HepG2 (cell line): ENCODE measurements around the gene VARS1. TPM values are rescaled to one million over a fixed set of nuclear protein-coding genes. Genes with fewer than 3 reads are reported as not detected.

Source experiments
- AGO2 ChIP-seq: fragments of 200-400 bp; formaldehyde crosslinking; optimal IDR thresholded peaks from 2 replicates; pipeline ENCODE3; 2017; ENCODE audit warnings: mild to moderate bottlenecking, low read depth, low read length, moderate library complexity
- ATF7-NPFF ChIP-seq: sonication (generic); formaldehyde crosslinking; IDR thresholded peaks from 2 replicates; pipeline ENCODE4 v1.8.1; 2023; ENCODE audit warnings: mild to moderate bottlenecking, low read depth, missing genetic modification reagents, moderate library complexity
- CAMTA2 ChIP-seq: sonication (generic); formaldehyde crosslinking; IDR thresholded peaks from 2 replicates; pipeline ENCODE4 v1.4.0; 2020; ENCODE audit warnings: mild to moderate bottlenecking, missing genetic modification reagents, borderline replicate concordance
- EEA1 ChIP-seq: sonication (generic); formaldehyde crosslinking; IDR thresholded peaks from 2 replicates; pipeline ENCODE4 v1.5.1; 2020; ENCODE audit warnings: mild to moderate bottlenecking, missing genetic modification reagents, borderline replicate concordance
- HDAC1 ChIP-seq: sonication (generic); formaldehyde crosslinking; IDR thresholded peaks from 2 replicates; pipeline ENCODE4 v1.5.1; 2020; ENCODE audit warnings: mild to moderate bottlenecking, missing genetic modification reagents
- HDAC6 ChIP-seq: fragments of 200-600 bp; sonication (generic); IDR thresholded peaks from 2 replicates; pipeline ENCODE4 v1.7.0; 2017; ENCODE audit warnings: mild to moderate bottlenecking, antibody characterized with exemption, low read length, low read depth
- HNRNPLL ChIP-seq: fragments of 200-400 bp; formaldehyde crosslinking; IDR thresholded peaks from 2 replicates; pipeline ENCODE4 v1.6.1; 2017; ENCODE audit warnings: mild to moderate bottlenecking, low read depth, low read length; ENCODE audit not compliant: poor library complexity, severe bottlenecking
- KDM5A ChIP-seq: fragments of 200-600 bp; sonication (generic); IDR thresholded peaks from 2 replicates; pipeline ENCODE4 v1.7.0; 2018; ENCODE audit warnings: antibody characterized with exemption, mild to moderate bottlenecking, low read length, borderline replicate concordance
- MYC ChIP-seq: sonication (generic); formaldehyde crosslinking; IDR thresholded peaks from 2 replicates; pipeline ENCODE4 v1.9.0; 2021; ENCODE audit warnings: missing genetic modification reagents, borderline replicate concordance
- NKX3-1 ChIP-seq: sonication (generic); formaldehyde crosslinking; IDR thresholded peaks from 2 replicates; pipeline ENCODE4 v1.5.0; 2020; ENCODE audit warnings: missing genetic modification reagents
- PHF8 ChIP-seq: sonication (generic); formaldehyde crosslinking; IDR thresholded peaks from 2 replicates; pipeline ENCODE4 v1.5.0; 2020; ENCODE audit warnings: missing genetic modification reagents
- POLR2A ChIP-seq, 2 experiments: IDR thresholded peaks; 2 replicates each; pipeline ENCODE4 v1.6.1; 2011; ENCODE audit warnings: low read depth in 2 of 2, low read length in 2 of 2, mild to moderate bottlenecking in 1 of 2, moderate library complexity in 1 of 2; ENCODE audit not compliant: insufficient read depth in 1 of 2
- RBFOX2 ChIP-seq: fragments of 200-400 bp; formaldehyde crosslinking; IDR thresholded peaks from 2 replicates; pipeline ENCODE4 v1.6.1; 2017; ENCODE audit warnings: low read depth, mild to moderate bottlenecking, low read length
- SPEN ChIP-seq: sonication (generic); formaldehyde crosslinking; IDR thresholded peaks from 2 replicates; pipeline ENCODE4 v1.5.1; 2020; ENCODE audit warnings: low read depth, mild to moderate bottlenecking, missing genetic modification reagents
- STAG1 ChIP-seq: sonication (generic); formaldehyde crosslinking; IDR thresholded peaks from 2 replicates; pipeline ENCODE4 v1.4.0; 2020; ENCODE audit warnings: missing genetic modification reagents
- TCF12 ChIP-seq, 2 experiments: fragments of 450-650 bp in 1 of 2; sonication (generic) in 1 of 2; formaldehyde crosslinking in 1 of 2; IDR thresholded peaks; 2 replicates each; pipeline versions ENCODE4 v1.6.1 to v1.8.0; 2017 to 2022; ENCODE audit warnings: antibody characterized with exemption in 1 of 2, mild to moderate bottlenecking in 1 of 2, missing genetic modification reagents in 1 of 2, moderate library complexity in 1 of 2
- ZFX ChIP-seq: sonication (generic); formaldehyde crosslinking; IDR thresholded peaks from 2 replicates; pipeline ENCODE4 v1.4.0; 2020; ENCODE audit warnings: mild to moderate bottlenecking, low read depth, missing genetic modification reagents, moderate library complexity
- ZNF136 ChIP-seq: sonication (generic); formaldehyde crosslinking; IDR thresholded peaks from 2 replicates; pipeline ENCODE4 v1.8.1; 2022; ENCODE audit warnings: low read depth, mild to moderate bottlenecking, moderate library complexity, missing genetic modification reagents
- ZNF619 ChIP-seq: sonication (generic); formaldehyde crosslinking; IDR thresholded peaks from 2 replicates; pipeline ENCODE4 v1.4.0; 2020; ENCODE audit warnings: mild to moderate bottlenecking, missing genetic modification reagents
- ZNF737 ChIP-seq: sonication (generic); formaldehyde crosslinking; IDR thresholded peaks from 2 replicates; pipeline ENCODE4 v1.5.0; 2020; ENCODE audit warnings: missing genetic modification reagents, mild to moderate bottlenecking, borderline replicate concordance
- ZSCAN21 ChIP-seq: sonication (generic); formaldehyde crosslinking; IDR thresholded peaks from 2 replicates; pipeline ENCODE4 v1.8.0; 2022; ENCODE audit warnings: mild to moderate bottlenecking, missing genetic modification reagents, moderate library complexity, borderline replicate concordance
- polyA plus RNA-seq, 8 experiments: library from polyadenylated mRNA; depleted of rRNA in 3 of 8; stranded (reverse) in 7 of 8; unstranded in 1 of 8; fragments of >200 nt; fragmentation: Illumina TruSeq in 4 of 8; extraction: Trizol in 4 of 8; gene quantifications; 2 replicates each; pipeline versions ENCODE4 v1.2.1 to v1.2.3, GENCODE V29; 2011 to 2016; ENCODE audit warnings: low read depth in 4 of 8, missing spikeins in 1 of 8, mixed read lengths in 1 of 8; ENCODE audit not compliant: insufficient read depth in 1 of 8
- total RNA-seq, 5 experiments: library from RNA; depleted of rRNA; stranded (reverse); fragments of >200 nt; fragmentation: Illumina TruSeq; extraction: Trizol; gene quantifications; 2 replicates each; pipeline ENCODE4 v1.2.3, GENCODE V29; 2016; ENCODE audit warnings: low read depth in 1 of 5
- TF ChIP-seq, protein P1 (sequence below): fragments of 450-650 bp; IDR thresholded peaks from 2 replicates; pipeline ENCODE4 v1.6.1; 2016
- TF ChIP-seq, protein P2 (sequence below): fragments of 450-650 bp; IDR thresholded peaks from 2 replicates; pipeline ENCODE4 v1.6.1; 2017
- TF ChIP-seq, protein P3 (sequence below): sonication (generic); formaldehyde crosslinking; IDR thresholded peaks from 2 replicates; pipeline ENCODE4 v1.8.0; 2022; ENCODE audit warnings: missing genetic modification reagents, mild to moderate bottlenecking, borderline replicate concordance
- TF ChIP-seq, protein P4 (sequence below): IDR thresholded peaks from 2 replicates; pipeline ENCODE4 v1.6.1; 2016; ENCODE audit warnings: low read depth, control low read depth

VARS1 gene
- total and polyA plus RNA-seq, 2 of the 13 experiments (the other 11 are each of a cell fraction or from before 2014, with no cell fraction given), result 14.7 to 56.1 TPM

GRCh38 chr6:31836047-31836473 lies 40.5 kb upstream of the VARS1 start (continued):
- TF ChIP-seq PHF8 (CRISPR knock-in tag) (peak; percentile 34; the same call in 1 of the 2 replicates), HDAC6 (no peak), NKX3-1 (CRISPR knock-in tag) (no peak), MYC (CRISPR knock-in tag) (peak; percentile 42; the same call in 1 of the 2 replicates), ZNF737 (CRISPR knock-in tag) (peak; percentile 77; the same call in 1 of the 2 replicates), CAMTA2 (no peak), HDAC1 (CRISPR knock-in tag) (peak; percentile 38; the same call in 1 of the 2 replicates), HNRNPLL (no peak), KDM5A (0 out of 2 replicates have a peak, but pooled peaks have one; percentile 46), EEA1 (peak; percentile 28; the same call in 1 of the 2 replicates), STAG1 (no peak), ZNF619 (CRISPR knock-in tag) (0 out of 2 replicates have a peak, but pooled peaks have one; percentile 38), ZNF136 (CRISPR knock-in tag) (0 out of 2 replicates have a peak, but pooled peaks have one; percentile 26), POLR2A (IDR thresholded peaks at IDR 0.05; ENCODE audit: insufficient read depth in 1 of 2, low read depth in 2 of 2, low read length in 2 of 2) (0 out of 4 replicates have a peak, but pooled peaks of 1 of the 2 experiments have one; percentile 16), TCF12 (IDR thresholded peaks at IDR 0.05) (no peak), TCF12 (CRISPR knock-in tag; IDR thresholded peaks at IDR 0.05) (no peak), RBFOX2 (0 out of 2 replicates have a peak, but pooled peaks have one; percentile 48), ZFX (0 out of 2 replicates have a peak, but pooled peaks have one; percentile 3), AGO2 (peak; percentile 55), ZSCAN21 (CRISPR knock-in tag) (no peak), SPEN (CRISPR knock-in tag) (peak; percentile 40), ATF7-NPFF (CRISPR knock-in tag) (no peak)
- TF ChIP-seq, protein P1, sequence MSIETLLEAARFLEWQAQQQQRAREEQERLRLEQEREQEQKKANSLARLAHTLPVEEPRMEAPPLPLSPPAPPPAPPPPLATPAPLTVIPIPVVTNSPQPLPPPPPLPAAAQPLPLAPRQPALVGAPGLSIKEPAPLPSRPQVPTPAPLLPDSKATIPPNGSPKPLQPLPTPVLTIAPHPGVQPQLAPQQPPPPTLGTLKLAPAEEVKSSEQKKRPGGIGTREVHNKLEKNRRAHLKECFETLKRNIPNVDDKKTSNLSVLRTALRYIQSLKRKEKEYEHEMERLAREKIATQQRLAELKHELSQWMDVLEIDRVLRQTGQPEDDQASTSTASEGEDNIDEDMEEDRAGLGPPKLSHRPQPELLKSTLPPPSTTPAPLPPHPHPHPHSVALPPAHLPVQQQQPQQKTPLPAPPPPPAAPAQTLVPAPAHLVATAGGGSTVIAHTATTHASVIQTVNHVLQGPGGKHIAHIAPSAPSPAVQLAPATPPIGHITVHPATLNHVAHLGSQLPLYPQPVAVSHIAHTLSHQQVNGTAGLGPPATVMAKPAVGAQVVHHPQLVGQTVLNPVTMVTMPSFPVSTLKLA, result no peak
- TF ChIP-seq, protein P2, sequence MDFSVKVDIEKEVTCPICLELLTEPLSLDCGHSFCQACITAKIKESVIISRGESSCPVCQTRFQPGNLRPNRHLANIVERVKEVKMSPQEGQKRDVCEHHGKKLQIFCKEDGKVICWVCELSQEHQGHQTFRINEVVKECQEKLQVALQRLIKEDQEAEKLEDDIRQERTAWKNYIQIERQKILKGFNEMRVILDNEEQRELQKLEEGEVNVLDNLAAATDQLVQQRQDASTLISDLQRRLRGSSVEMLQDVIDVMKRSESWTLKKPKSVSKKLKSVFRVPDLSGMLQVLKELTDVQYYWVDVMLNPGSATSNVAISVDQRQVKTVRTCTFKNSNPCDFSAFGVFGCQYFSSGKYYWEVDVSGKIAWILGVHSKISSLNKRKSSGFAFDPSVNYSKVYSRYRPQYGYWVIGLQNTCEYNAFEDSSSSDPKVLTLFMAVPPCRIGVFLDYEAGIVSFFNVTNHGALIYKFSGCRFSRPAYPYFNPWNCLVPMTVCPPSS, result no peak
- TF ChIP-seq, protein P3, sequence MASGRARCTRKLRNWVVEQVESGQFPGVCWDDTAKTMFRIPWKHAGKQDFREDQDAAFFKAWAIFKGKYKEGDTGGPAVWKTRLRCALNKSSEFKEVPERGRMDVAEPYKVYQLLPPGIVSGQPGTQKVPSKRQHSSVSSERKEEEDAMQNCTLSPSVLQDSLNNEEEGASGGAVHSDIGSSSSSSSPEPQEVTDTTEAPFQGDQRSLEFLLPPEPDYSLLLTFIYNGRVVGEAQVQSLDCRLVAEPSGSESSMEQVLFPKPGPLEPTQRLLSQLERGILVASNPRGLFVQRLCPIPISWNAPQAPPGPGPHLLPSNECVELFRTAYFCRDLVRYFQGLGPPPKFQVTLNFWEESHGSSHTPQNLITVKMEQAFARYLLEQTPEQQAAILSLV (CRISPR knock-in tag), result peak; percentile 73; the same call in 1 of the 2 replicates
- TF ChIP-seq, protein P4, sequence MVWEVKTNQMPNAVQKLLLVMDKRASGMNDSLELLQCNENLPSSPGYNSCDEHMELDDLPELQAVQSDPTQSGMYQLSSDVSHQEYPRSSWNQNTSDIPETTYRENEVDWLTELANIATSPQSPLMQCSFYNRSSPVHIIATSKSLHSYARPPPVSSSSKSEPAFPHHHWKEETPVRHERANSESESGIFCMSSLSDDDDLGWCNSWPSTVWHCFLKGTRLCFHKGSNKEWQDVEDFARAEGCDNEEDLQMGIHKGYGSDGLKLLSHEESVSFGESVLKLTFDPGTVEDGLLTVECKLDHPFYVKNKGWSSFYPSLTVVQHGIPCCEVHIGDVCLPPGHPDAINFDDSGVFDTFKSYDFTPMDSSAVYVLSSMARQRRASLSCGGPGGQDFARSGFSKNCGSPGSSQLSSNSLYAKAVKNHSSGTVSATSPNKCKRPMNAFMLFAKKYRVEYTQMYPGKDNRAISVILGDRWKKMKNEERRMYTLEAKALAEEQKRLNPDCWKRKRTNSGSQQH, result peak; percentile 37; the same call in 1 of the 2 replicates
